Astrocyte (in vitro differentiated cells and primary cell): ENCODE results near the gene TOP3B. TPM values are rescaled to one million over a fixed set of nuclear protein-coding genes. Genes with fewer than 3 reads are reported as not detected.

Experiments
- DNase-seq: peaks from one replicate; pipeline ENCODE4 v3.0.0-alpha.2; 2010; ENCODE audit warnings: low read depth
- FAIRE-seq: peaks from 2 replicates; lab custom pipeline; 2011; peaks lifted over from hg19 to GRCh38; lab: Jason Lieb, UNC
- H2AFZ ChIP-seq: 2 replicates; pipeline ENCODE4 v1.6.0; 2012; ENCODE audit warnings: low read depth, low read length, inconsistent platforms
- H3K27ac ChIP-seq: 2 replicates; pipeline ENCODE4 v1.5.1; 2011; ENCODE audit warnings: low read depth, low read length, inconsistent platforms
- H3K27me3 ChIP-seq: 2 replicates; pipeline ENCODE4 v1.6.0; 2011; ENCODE audit warnings: low read length, inconsistent platforms; ENCODE audit not compliant: insufficient read depth
- H3K36me3 ChIP-seq: 2 replicates; pipeline ENCODE4 v1.5.1; 2011; ENCODE audit warnings: low read length, inconsistent platforms; ENCODE audit not compliant: insufficient read depth
- H3K4me1 ChIP-seq: 2 replicates; pipeline ENCODE4 v1.5.1; 2011; ENCODE audit warnings: low read length, inconsistent platforms; ENCODE audit not compliant: insufficient read depth
- H3K4me2 ChIP-seq: 2 replicates; pipeline ENCODE4 v1.6.0; 2012; ENCODE audit warnings: low read length, inconsistent platforms
- H3K4me3 ChIP-seq: 2 replicates; pipeline ENCODE4 v1.5.1; 2011; ENCODE audit warnings: low read depth, mild to moderate bottlenecking, low read length, inconsistent platforms; ENCODE audit not compliant: insufficient read depth
- H3K79me2 ChIP-seq: 2 replicates; pipeline ENCODE4 v1.6.0; 2012; ENCODE audit warnings: mild to moderate bottlenecking, low read length, inconsistent platforms; ENCODE audit not compliant: insufficient read depth
- H3K9ac ChIP-seq: 2 replicates; pipeline ENCODE4 v1.6.0; 2012; ENCODE audit warnings: mild to moderate bottlenecking, low read length, inconsistent platforms
- H3K9me3 ChIP-seq: 2 replicates; pipeline ENCODE4 v1.5.1; 2012; ENCODE audit warnings: low read depth, mild to moderate bottlenecking, low read length, inconsistent platforms; ENCODE audit not compliant: insufficient read depth
- H4K20me1 ChIP-seq: 2 replicates; pipeline ENCODE4 v1.6.0; 2012; ENCODE audit warnings: low read length, inconsistent platforms; ENCODE audit not compliant: insufficient read depth
- H3K27ac Mint-ChIP-seq: one replicate; pipeline ENCODE4 v1.8.0; 2021; ENCODE audit warnings: mild to moderate bottlenecking, mixed read lengths; ENCODE audit not compliant: unreplicated experiment
- H3K27me3 Mint-ChIP-seq: one replicate; pipeline ENCODE4 v1.8.0; 2021; ENCODE audit warnings: low read depth, mixed read lengths; ENCODE audit not compliant: unreplicated experiment
- H3K36me3 Mint-ChIP-seq: one replicate; pipeline ENCODE4 v1.8.0; 2021; ENCODE audit warnings: low read depth, mixed read lengths; ENCODE audit not compliant: unreplicated experiment
- H3K4me1 Mint-ChIP-seq: one replicate; pipeline ENCODE4 v1.8.0; 2021; ENCODE audit warnings: low read depth, mixed read lengths; ENCODE audit not compliant: unreplicated experiment
- H3K4me3 Mint-ChIP-seq: one replicate; pipeline ENCODE4 v1.8.0; 2021; ENCODE audit warnings: mild to moderate bottlenecking, moderate library complexity, mixed read lengths; ENCODE audit not compliant: unreplicated experiment
- H3K9me3 Mint-ChIP-seq: one replicate; pipeline ENCODE4 v1.8.0; 2021; ENCODE audit warnings: mild to moderate bottlenecking, mixed read lengths; ENCODE audit not compliant: unreplicated experiment
- CTCF ChIP-seq: IDR thresholded peaks from 2 replicates; pipeline ENCODE4 v1.5.1; 2011; ENCODE audit warnings: low read depth, mild to moderate bottlenecking, inconsistent platforms, low read length, moderate library complexity; ENCODE audit not compliant: insufficient read depth
- EZH2 ChIP-seq: IDR thresholded peaks from 2 replicates; pipeline ENCODE4 v1.6.1; 2012; ENCODE audit warnings: mild to moderate bottlenecking, low read length, inconsistent platforms; ENCODE audit not compliant: insufficient read depth
- total RNA-seq: library from RNA; stranded (reverse); gene quantifications from 2 replicates; pipeline ENCODE4 v1.2.1, GENCODE V29; 2021

Gene TOP3B
- total RNA-seq, 1 donor from 2014 or later: 37.3 TPM

GRCh38 chr22:21919526-21920307 is 62.9 kb downstream of the TOP3B start:
- Mint-ChIP-seq H3K27me3 (no peaks in the 10 kb centered on the region), H3K4me1 (peaks cover 4% of the 10 kb centered on the region), H3K4me3 (no peak overlapping the region), H3K9me3 (no peaks in the 10 kb centered on the region), H3K27ac (no peak overlapping the region), H3K36me3 (peaks cover 3% of the 10 kb centered on the region)
- no peaks in the 10 kb centered on the region for H3K9me3 ChIP-seq
- H3K4me3 ChIP-seq: no peak overlapping the region
- no peak overlapping the region for H3K27ac ChIP-seq
- no peaks in the 10 kb centered on the region for H3K4me1 ChIP-seq
- no peak for TF ChIP-seq CTCF
- TF ChIP-seq EZH2: no peak
- no peak overlapping the region for H2AFZ ChIP-seq
- DNase-seq (no peak), FAIRE-seq (no peak)
- H3K4me2 ChIP-seq: no peak overlapping the region
- H3K36me3 ChIP-seq: no peaks in the 10 kb centered on the region
- peaks cover 4% of the 10 kb centered on the region for H4K20me1 ChIP-seq
- H3K27me3 ChIP-seq: no peaks in the 10 kb centered on the region
- H3K79me2 ChIP-seq: no peaks in the 10 kb centered on the region
- no peak overlapping the region for H3K9ac ChIP-seq

- Mint-ChIP-seq H3K27me3 (no peaks in the 10 kb centered on the region), H3K4me3 (no peak overlapping the region), H3K4me1 (peaks cover 4% of the 10 kb centered on the region), H3K9me3 (no peaks in the 10 kb centered on the region), H3K27ac (no peak overlapping the region), H3K36me3 (no peaks in the 10 kb centered on the region)
- no peaks in the 10 kb centered on the region for H3K36me3 ChIP-seq
- no peak for DNase-seq
- H2AFZ ChIP-seq: no peak overlapping the region
- H4K20me1 ChIP-seq: peaks cover 4% of the 10 kb centered on the region
- H3K9ac ChIP-seq: no peak overlapping the region
- H3K27ac ChIP-seq: no peak overlapping the region
- no peak overlapping the region for H3K4me3 ChIP-seq
- H3K4me1 ChIP-seq: no peaks in the 10 kb centered on the region
- no peak for TF ChIP-seq CTCF
- no peak for TF ChIP-seq EZH2
- H3K4me2 ChIP-seq: no peak overlapping the region
- H3K79me2 ChIP-seq: no peaks in the 10 kb centered on the region
- no peak for FAIRE-seq
- H3K27me3 ChIP-seq: no peaks in the 10 kb centered on the region
- no peaks in the 10 kb centered on the region for H3K9me3 ChIP-seq
Measured at GRCh38 chr22:21918466-21919185, 64.0 kb downstream of the TOP3B start.

GRCh38 chr22:21917959-21918261 is 64.7 kb downstream of the TOP3B start:
- Histone ChIP-seq H3K27ac (no peak overlapping the region), H3K4me2 (no peak overlapping the region), H3K9me3 (no peaks in the 10 kb centered on the region), H3K36me3 (no peaks in the 10 kb centered on the region), H3K4me3 (no peak overlapping the region), H3K4me1 (no peaks in the 10 kb centered on the region), H2AFZ (no peak overlapping the region), H4K20me1 (peaks cover 4% of the 10 kb centered on the region), H3K9ac (no peak overlapping the region), H3K79me2 (no peaks in the 10 kb centered on the region), H3K27me3 (no peaks in the 10 kb centered on the region)
- H3K4me1 Mint-ChIP-seq: peaks cover 4% of the 10 kb centered on the region
- H3K4me3 Mint-ChIP-seq: no peak overlapping the region
- no peaks in the 10 kb centered on the region for H3K9me3 Mint-ChIP-seq
- TF ChIP-seq CTCF: no peak
- TF ChIP-seq EZH2: no peak
- DNase-seq (no peak), FAIRE-seq (no peak)
- no peak overlapping the region for H3K27ac Mint-ChIP-seq
- no peaks in the 10 kb centered on the region for H3K36me3 Mint-ChIP-seq
- no peaks in the 10 kb centered on the region for H3K27me3 Mint-ChIP-seq
